ENCODE data around the gene SRRM2.
"Not testable (repeated sequence)": the region's sequence is repeated elsewhere in the genome, so short reads cannot be mapped to it uniquely, and the experiment has no call there.

Gene SRRM2

DNA sequence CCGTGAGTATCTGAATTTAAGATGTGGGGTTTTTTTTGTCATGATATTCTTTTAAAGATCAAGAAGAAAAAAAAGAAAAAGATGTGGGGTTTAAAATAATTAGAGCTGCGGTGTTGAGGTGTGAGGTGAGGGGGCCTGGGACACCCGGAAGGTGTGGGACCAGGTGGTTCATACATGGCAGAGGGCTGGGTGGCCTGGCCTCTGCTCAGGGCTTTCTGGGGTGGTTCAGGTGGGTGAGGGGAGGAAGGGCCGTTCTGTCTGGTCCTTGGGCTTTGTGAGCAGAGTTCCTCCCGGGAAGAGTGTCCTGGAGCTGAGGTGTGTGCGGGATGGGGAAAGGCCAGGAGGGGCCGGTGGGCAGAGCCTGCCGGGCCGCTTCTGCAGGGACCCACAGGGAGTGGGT, 37.4 kb upstream of the SRRM2 start:
- no peak for DNase-seq (ENCODE audit: low spot score)

DNA sequence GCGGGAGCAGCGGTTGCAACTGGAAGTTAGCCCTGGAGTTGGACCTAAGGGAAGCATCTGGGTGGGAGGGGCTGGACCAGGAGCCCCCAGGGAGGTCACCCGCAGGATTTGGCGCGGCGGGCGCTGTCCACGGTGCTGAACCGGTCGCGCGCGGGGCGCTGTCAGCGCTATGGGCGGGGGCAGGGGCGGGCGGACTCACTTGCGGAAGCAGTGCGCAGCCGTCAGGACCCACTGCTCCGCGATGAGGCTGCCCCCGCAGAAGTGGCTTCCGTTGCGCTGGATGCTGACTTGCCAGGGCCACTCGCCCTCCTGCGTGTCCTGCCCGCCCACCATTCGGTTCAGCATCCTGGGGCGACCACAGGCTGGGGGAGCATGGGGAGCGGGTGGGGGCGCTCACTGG, 36.9 kb upstream of the SRRM2 start:
- DNase-seq (ENCODE audit: low spot score), result no peak

DNA sequence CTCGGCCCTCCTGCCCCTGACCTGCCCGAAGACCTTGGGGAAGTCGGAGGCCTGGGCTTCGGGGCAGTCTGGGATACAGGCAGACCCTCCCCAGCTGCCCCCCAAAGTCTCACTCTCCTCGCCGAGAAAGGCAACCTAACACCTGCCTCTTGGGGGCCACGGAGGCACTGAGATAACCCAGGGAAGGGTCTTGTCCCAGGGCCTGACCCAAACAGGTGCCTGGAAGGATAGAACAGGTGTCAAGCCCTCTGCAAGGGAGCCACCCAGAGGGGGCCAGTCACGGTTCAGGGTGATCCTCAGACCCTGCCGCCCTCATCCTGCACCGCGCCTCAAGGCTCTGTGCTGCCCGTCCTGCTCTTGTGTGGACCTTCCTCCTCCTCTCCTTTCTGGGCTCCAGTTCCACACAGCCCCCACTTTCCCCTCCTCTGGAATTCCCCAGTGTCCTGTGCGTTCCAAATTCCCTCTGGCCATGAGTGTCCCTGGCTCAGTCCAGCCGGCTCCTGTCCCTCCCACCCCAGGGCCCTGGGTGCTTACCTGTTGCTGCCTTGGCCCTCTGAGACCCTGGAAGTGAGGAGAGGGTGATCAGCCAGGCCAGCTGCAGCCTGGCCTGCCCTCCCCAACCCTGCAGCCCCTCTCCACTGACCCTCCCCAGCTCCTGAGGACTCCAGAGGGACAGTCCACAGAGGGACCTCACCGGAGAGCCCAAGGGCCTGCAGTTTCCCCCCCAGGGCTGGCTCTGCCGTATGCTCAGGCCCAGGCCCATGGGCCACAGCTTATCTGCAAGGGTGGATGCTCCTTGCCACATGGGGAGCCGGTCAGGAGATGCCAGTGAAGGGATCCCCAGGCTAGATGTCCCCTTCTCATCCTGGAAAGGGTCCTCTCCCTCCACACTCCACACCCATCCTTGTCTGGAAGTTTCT, 36.2 kb upstream of the SRRM2 start:
- DNase-seq (ENCODE audit: low spot score), result no peak

DNA sequence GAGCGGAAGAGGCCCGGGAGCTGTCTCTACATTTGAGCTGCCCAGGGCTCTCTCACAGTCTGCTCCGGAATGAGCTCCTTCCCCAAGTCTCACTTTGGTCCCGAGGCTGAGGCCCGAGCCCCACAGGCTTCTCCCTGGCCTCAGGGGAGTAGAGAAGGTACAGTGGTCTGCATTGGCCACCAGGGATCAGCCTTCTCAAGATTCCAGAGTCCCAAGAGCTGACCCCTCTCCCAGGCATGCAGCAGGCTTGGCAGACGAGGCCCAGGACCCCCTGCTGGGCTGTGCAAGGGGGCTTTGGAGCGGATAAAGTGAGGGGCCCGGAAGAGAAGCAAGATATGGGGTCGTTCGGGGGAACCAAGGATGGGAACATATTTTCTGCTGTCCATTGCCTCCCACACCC, 35.5 kb upstream of the SRRM2 start:
- peak; percentile 34 for DNase-seq (ENCODE audit: low spot score)

DNA sequence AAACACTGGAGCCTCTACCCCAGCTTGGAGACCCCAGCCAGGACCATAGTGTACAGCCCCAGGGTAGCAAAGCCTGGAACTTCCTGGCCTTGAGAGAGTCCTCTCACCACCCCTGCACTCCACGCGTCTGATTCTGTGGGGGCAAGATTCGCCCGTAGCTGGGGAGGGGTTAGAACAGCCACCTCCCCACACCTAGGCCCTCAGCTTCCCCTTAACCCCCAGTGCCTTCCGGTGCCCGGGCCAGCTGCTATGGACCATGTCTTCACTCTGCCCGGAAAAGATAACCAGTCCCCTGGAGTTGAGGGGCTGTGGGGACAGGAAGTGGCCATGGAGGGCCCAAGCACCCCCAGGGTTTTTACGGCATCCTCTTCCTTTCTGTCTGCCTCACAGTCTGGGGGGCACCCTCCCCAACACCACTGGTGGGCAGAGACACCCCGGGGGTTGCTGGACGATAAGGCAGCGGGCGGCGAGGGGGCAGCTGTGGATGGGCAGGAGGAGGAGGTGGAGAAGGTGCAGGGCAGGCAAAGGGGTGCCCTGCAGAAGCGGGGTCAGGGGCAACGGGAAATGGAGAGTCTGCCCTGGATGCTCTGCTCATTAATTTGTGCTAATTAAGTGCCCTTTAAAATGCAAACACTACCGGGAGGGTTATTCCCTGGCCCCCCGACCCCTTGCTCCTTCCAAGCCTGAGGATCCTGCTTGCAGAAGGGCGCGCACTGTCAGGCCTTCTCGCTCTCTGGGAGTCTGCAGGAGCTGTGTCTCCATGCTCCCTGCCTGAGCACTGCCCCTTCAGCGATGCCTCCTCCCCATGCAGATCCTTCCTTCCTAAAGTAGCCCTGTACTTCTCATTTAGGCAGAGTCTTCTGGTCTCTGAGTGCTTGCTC, 34.8 kb upstream of the SRRM2 start:
- no peak for DNase-seq (ENCODE audit: low spot score)

DNA sequence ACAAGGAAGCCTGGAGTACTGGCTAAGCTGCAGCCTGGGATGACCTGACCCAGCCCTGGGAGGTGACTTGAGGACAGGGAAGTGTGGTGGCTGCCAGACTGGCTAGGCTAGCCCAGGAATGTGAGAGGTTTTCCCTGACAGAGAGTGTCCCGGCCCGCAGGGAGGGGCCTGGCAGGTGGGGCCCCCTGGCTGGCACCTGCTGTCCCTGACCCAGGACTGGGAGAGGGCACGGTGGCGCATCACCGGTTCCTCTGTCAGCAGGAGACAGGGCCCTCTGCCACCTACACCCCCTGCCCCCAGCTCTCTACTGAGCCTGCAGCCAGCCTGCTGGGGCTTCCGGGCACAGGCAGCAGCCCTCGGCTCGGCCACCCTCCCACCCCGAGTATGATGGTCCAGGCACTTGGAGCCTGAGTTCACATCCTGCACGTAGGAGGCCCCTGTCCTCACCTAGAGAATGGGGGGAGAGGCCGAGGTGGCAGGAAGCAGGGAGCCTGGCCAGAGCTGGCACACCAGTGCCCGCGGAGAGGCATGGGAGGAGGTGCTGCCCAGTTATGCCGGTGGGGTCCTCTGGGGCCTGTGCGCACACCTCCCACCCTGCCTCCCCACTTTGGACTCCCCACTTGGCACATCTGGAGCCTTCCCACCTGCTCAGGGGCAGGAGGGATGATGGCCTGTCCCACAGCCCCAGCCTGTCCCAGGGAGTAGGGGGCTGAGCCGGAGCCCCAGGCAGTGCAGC, 32.9 kb upstream of the SRRM2 start:
- no peak for DNase-seq (ENCODE audit: low spot score)

DNA sequence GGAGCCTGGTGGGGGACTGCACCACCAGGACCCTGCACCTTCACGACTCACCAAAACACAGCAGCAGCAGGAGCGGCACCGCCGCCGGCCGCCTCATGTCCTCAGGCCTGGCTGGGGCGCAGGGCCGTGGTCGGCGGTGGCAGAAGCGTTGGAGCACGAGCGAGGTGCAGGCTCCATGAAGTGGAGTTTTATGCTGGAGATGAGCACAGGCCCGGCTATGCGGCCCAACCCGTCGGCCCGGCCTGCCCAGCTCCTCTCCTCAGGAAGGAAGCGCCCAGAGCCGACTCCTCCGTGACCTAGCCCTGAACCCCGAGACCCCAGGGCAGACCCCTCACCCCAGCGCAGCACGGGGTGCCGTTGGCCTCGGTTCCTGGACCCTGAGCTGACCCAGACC, 32.4 kb upstream of the SRRM2 start, which contains the start of gene PRSS27:
TSS of gene PRSS27 (minus strand) at position 161 of the 394 bp plus-strand sequence. CDS start at position 97, 64 bp downstream.
- DNase-seq (ENCODE audit: low spot score), result no peak

DNA sequence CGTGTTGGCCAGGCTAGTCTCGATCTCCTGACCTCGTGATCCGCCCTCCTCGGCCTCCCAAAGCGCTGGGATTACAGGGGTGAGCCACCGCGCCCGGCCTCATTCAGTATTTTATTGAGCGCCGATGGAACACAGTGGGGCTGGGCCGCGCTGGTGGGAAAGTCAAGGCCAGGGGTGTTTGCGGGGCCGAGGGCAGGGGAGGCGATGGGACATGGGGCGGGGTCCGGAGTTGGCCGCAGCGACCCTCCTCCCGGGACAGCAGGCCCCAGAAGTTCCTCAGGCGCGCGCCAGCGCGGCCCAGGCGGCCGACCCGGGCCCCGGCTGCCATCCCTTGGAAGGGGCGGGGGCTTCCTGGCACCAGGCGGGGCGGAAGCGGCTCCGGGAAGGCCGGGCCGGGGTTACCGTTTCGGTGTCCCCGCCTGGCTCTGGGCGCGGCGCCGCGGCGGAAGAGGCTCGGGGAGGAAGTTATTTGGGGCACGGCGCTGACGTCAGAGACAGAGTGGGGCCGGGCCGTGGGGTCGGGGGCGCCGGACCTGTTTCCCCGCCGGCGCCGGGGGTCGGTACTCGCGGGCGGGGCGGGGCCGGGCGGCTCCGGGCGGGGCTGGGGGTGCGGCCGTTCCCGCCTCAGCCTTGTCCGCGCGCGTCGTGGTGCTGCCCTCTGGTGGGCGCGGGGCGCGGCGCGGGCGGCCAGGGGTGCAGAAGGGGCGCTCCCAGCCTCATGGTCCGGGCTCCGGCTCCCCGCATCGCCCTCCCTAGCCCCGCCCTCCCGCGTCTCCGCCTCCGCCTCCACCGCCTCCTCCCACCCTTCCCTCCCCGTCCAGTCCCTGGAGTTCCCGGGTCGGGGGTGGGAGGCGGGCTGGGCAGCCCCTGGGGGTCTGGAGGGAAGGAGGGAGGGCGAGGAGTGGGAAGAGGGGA, 31.5 kb upstream of the SRRM2 start:
- DNase-seq (ENCODE audit: low spot score), result peak; percentile 75

DNA sequence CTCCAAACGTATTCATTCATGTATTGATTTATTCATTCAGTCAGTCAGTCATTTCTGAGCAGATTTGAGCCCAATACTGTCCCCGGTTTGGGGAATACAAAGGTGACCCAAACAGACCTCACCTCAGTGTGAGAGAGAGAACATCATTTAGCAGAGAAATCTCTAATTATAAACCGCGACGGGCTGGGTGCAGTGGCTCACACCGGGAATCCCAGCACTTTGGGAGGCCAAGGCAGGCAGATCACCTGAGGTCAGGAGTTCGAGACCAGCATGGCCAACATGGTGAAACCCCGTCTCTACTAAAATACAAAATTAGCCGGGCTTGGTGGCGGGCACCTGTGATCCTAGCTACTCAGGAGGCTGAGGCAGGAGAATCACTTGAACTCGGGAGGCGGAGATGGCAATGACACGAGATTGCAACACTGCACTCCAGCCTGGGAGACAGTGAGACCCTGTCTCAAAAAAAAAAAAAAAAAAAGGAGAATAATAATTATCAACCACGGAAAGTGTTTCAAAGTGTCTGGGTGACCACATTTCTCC, 30.7 kb upstream of the SRRM2 start:
- not testable (repeated sequence) for DNase-seq (ENCODE audit: low spot score)

DNA sequence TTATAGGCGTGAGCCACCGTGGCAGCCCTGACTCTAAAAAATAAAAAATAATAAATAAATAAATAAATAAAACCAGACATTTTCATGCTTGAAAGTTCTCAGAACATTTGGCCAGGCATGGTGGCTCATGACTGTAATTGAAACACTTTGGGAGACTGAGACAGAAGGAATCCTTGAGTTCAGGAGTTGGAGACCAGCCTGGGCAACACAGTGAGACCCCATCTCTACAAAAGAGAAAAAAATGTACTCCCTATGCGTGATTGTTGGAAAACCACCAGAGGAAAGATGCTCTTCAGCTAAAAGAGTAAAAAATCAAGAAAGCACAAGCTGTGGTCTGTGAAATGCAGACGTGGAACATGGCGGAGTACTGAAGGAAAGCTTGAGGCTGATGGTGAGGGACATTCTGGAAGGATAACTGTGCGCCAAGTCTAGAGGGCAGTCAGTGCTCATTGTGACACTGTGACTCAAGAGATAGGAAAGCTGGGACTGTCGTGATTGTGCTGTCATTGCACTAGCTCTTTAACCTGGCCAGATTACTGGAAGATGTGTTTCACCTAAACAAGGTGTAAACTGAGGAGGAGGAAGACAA, 28.3 kb upstream of the SRRM2 start:
- no peak for DNase-seq (ENCODE audit: low spot score)

DNA sequence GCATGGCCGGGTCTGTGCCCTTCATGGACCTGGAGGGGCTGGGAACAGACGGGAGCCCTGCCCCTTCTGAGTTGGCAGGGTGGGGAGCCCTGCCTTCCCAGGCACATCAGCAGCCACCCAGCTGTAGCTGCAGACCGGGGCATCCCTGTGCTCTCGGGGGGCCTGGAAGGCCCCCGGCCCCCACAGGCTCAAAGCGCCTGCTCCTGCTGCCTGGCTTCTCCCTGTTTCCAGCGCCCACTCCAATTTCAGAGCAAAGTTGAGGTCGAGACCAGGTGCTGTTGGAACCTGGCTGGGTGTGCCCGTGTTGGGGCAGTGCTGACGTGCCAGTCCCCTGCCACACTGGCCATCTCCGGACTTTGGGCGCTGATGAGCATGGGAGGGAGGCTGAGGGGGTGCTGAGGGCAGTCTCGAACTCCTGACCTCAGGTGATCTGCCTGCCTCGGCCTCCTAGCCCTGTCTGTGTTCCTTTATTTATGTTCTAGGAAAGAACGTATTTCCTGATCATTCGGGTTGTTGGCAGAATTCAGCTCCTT, 27.6 kb upstream of the SRRM2 start:
- DNase-seq (ENCODE audit: low spot score), result no peak

DNA sequence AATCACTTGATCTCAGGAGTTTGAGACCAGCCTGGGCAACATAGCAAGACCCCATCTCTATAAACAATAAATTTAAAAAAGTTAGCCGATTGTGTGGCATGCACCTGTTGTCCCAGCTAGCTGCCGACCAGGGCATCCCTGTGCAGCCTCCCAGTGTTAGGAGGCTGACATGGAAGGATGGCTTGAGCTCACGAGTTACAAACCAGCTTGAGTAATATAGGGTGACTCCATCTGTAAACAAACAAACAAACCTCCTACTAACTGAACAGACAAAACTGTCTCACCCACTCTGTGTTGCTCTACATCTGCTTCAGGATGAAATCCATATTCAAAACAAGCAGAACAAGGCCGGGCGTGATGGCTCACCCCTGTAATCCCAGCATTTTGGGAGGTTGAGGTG, 25.5 kb upstream of the SRRM2 start:
- DNase-seq (ENCODE audit: low spot score), result no peak

DNA sequence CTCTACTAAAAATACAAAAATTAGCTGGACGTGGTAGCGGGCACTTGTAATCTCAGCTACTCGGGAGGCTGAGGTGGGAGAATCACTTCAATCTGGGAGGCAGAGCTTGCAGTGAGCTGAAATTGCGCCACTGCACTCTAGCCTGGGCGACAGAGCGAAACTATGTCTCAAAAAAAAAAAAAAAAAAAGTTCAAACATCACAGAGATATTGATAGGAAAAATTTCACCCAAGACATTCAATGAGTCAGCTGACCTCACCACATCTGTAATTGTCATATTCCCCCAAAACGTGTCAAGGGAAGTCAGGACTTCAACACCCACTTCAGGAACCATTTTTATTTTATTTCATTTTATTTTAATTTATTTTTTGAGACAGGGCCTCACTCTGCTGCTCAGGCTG, 24.4 kb upstream of the SRRM2 start:
- no peak for DNase-seq (ENCODE audit: low spot score)

DNA sequence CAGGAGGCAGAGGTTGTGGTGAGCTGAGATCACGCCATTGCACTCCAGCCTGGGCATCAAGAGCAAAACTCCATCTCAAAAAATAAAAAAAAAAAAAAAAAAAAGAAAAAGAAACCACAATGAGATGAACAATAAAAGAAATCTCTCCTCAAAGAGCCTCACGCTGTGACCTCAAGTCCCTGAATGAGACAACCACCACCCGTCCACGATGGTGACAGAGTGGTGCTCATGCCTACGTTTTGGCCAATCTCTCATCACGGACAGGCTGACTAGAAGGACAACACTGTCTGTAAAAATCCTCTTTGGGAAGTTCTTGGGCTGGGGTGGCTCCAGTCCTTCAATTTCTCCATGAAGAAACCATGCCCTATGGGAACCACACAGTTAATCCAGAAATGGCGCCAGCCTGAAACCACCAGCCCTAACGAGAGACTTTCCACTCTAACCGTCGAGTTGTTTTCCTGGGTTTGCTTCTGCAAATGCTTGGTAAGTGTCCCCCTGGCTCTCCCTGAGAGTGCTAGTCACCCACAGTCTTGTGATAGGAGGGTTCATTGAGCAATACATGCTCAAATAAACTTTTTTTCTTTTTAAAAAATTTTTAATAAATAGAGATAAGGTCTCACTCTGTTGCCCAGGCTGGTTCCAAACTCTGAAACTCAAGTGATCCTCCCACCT, 17.5 kb upstream of the SRRM2 start:
- DNase-seq (ENCODE audit: low spot score), result no peak

DNA sequence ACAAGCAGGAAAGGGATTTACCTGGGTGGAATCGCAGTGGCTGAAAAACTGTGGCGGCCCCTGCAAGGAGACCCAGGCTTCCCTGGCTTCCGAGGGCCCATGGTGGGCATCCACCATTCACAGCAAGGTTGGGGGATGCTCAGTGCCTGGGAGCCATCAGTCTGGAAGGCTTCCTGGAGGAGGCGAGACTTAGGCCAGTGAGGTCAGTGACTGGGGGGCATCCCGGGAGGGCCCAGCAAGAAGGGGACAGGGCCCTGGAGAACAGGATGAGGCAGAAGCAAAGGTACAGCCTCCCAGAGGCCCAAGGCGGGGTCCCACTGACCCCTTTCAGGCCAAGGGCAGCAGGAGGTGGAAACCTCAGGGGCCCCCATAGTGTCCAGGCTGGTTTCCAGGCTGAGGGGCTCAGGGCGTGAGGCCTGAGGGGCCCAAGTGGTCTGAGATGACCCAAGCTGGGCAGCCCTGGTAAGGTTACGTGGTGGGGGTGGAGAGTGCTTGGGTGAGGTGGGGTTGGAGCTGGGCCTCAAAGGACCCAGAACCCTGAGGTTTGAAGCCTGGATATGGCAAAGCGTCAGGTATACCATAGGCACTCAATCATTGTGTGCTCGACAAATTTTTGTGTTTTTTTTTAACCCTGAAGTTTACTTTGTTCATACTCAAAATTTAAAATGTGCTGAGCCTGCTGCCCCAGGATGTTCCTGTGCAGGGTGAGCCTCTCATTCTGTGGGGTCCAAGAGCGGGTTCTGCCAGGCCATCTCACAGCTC, 15.8 kb upstream of the SRRM2 start:
- DNase-seq (ENCODE audit: low spot score), result no peak

DNA sequence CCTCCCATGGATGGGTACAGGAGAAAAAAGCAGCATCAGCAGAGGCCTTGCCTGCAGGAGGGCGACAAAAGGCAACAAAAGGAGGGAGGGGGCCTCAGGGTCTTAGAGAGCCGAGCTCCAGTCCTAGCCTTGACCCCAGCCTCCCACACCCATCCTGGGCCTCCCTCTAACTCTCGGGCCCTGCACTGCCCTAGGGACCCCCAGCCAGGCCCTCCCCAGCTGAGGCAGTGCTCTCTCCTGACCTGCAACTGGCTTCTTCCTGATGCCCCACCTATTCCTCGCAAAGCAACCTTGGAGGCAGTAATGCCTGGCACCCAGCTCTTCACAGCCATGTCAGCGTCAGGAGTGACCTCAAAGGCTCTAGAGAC, 15.2 kb upstream of the SRRM2 start:
- DNase-seq (ENCODE audit: low spot score), result no peak

DNA sequence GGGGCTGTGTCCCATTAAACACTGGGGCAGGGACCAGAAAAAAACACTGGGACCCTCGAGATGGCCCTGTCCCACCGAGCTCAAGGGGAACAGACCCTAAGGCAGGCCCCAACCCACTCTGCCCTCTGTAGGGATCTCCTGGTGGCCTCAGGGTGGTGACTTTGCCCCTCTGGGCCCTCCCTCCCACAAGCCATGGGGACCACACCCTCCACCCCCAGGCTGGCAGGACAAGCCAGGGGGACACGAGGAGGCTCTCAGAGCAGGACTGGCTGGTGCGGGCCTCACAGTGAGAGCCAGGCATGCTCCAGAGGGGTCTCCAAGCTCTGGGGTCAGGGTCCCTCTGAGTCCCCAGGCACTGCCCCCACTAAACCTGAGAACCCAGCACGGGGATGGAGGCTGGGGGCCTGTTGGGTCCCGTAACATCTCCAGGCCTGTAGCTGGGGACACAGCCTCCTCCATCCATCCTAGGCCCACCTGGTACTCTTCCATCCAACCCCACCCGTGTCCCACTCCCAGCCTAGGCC, 14.5 kb upstream of the SRRM2 start:
- no peak for DNase-seq (ENCODE audit: low spot score)

DNA sequence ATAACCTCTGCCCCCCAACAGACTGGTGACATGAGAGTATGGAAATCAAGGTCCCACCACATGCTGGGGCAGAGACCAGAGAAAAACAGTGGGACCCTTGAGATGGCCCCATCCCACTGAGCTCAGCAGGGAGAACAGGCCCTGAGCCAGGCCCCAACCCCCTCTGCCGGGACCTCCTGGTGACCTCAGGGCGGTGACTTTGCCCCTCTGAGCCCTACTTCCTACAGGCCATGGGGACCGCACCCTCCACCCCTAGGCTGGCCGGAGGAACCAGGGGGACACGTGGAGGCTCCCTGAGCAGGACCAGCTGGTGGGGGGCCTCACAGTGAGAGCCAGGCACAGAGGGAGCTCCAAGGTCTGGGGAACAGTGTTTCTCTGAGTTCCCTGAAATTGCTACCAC, 13.8 kb upstream of the SRRM2 start:
- no peak for DNase-seq (ENCODE audit: low spot score)
